ENCODE measurements around the gene PODXL2.

PODXL2 gene

GRCh38 chr3:127691489-127691888, 62.5 kb downstream of the PODXL2 start:
- Histone ChIP-seq H3K4me3 (ENCODE audit: low read depth, low read length) (no peak overlapping the region), H3K9me3 (ENCODE audit: control insufficient read depth, low read length) (no peaks in the 10 kb centered on the region), H3K9ac (no peak overlapping the region), H3K27me3 (ENCODE audit: control insufficient read depth, insufficient read depth, low read length) (no peaks in the 10 kb centered on the region), H3K36me3 (ENCODE audit: control insufficient read depth, insufficient read depth, low read length) (no peaks in the 10 kb centered on the region), H3K27ac (no peak overlapping the region), H2AFZ (no peak overlapping the region), H3K79me2 (no peaks in the 10 kb centered on the region), H3K4me2 (ENCODE audit: low read length) (no peak overlapping the region), H3K4me1 (no peaks in the 10 kb centered on the region)
- no peak for TF ChIP-seq CTCF (IDR thresholded peaks at IDR 0.05)

GRCh38 chr3:127691974-127692373, 63.0 kb downstream of the PODXL2 start:
- Histone ChIP-seq H3K4me1 (no peaks in the 10 kb centered on the region), H3K9ac (no peak overlapping the region), H3K27me3 (ENCODE audit: control insufficient read depth, insufficient read depth, low read length) (no peaks in the 10 kb centered on the region), H3K9me3 (ENCODE audit: control insufficient read depth, low read length) (no peaks in the 10 kb centered on the region), H3K36me3 (ENCODE audit: control insufficient read depth, insufficient read depth, low read length) (no peaks in the 10 kb centered on the region), H3K27ac (no peak overlapping the region), H3K79me2 (no peaks in the 10 kb centered on the region), H3K4me3 (ENCODE audit: low read depth, low read length) (no peak overlapping the region), H2AFZ (no peak overlapping the region), H3K4me2 (ENCODE audit: low read length) (no peak overlapping the region)
- TF ChIP-seq CTCF (IDR thresholded peaks at IDR 0.05) = no peak

GRCh38 chr3:127692501-127693335, 63.7 kb downstream of the PODXL2 start:
- no peak overlapping the region for H3K9ac ChIP-seq
- TF ChIP-seq CTCF (IDR thresholded peaks at IDR 0.05) = no peak
- no peaks in the 10 kb centered on the region for H3K27me3 ChIP-seq (ENCODE audit: control insufficient read depth, insufficient read depth, low read length)
- no peak overlapping the region for H3K4me3 ChIP-seq (ENCODE audit: low read depth, low read length)
- H3K79me2 ChIP-seq = no peaks in the 10 kb centered on the region
- no peaks in the 10 kb centered on the region for H3K36me3 ChIP-seq (ENCODE audit: control insufficient read depth, insufficient read depth, low read length)
- H3K27ac ChIP-seq = no peak overlapping the region
- no peaks in the 10 kb centered on the region for H3K4me1 ChIP-seq
- no peak overlapping the region for H3K4me2 ChIP-seq (ENCODE audit: low read length)
- no peaks in the 10 kb centered on the region for H3K9me3 ChIP-seq (ENCODE audit: control insufficient read depth, low read length)
- no peak overlapping the region for H2AFZ ChIP-seq

GRCh38 chr3:127693336-127693843, 64.4 kb downstream of the PODXL2 start:
- Histone ChIP-seq H3K27ac (no peak overlapping the region), H3K4me2 (ENCODE audit: low read length) (no peak overlapping the region), H2AFZ (no peak overlapping the region), H3K9ac (no peak overlapping the region), H3K36me3 (ENCODE audit: control insufficient read depth, insufficient read depth, low read length) (no peaks in the 10 kb centered on the region), H3K9me3 (ENCODE audit: control insufficient read depth, low read length) (no peaks in the 10 kb centered on the region), H3K27me3 (ENCODE audit: control insufficient read depth, insufficient read depth, low read length) (no peaks in the 10 kb centered on the region), H3K4me3 (ENCODE audit: low read depth, low read length) (no peak overlapping the region), H3K4me1 (no peaks in the 10 kb centered on the region), H3K79me2 (no peaks in the 10 kb centered on the region)
- no peak for TF ChIP-seq CTCF (IDR thresholded peaks at IDR 0.05)
